GM10847 (cell line): Measurements from ENCODE around the gene KCNQ4.

Source experiments
- POLR2A ChIP-seq: IDR thresholded peaks from 2 replicates; pipeline ENCODE4 v1.6.1; 2011; ENCODE audit not compliant: insufficient read length; ENCODE audit errors: extremely low read depth

KCNQ4 gene

GRCh38 chr1:40830419-40830943 lies 46.9 kb downstream of the KCNQ4 start:
- TF ChIP-seq POLR2A: no peak

GRCh38 chr1:40831001-40831732 lies 47.6 kb downstream of the KCNQ4 start:
- no peak for TF ChIP-seq POLR2A

DNA sequence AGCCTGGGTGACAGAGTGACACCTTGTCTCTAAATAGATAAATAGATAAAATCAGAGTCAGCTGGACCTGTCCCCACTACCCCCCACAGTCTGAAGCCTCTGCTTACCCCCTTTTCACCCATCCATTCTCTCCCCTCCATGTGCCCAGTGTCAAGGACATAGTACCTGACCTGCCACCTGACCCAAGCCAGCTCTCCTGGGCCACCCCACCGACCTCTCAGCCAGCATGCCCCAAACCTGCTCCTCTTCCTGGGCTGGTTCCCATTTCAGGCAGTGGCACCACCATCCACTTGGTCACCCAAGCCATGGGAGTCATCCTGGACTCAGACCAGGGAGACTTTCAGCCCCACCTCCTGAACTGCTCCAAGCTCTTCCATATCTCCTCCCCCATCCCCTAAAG lies 50.4 kb downstream of the KCNQ4 start:
- no peak for TF ChIP-seq POLR2A

DNA sequence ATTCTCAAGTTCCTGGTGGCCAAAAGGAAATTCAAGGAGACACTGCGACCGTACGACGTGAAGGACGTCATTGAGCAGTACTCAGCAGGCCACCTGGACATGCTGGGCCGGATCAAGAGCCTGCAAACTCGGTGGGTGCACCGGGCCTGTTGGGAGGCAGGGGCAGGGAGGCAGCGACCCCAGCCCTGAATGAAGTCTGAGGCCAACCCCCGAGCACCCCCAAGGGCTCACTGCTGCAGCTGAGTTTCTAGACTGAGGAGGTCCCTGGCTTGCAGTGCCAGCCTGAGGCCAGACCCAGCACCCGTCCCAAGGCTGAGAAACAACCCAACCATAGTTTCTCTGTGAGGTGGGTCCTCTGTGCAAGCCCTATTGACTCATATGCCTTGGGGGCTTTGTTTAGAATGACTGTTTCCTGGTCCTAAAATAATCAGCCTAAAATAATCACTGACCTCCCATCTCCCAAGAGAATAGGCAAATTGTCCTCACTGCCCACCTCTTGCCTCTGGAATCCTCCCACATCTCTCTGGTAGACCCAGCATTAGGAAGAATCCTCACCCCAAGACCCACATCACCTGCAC lies 51.5 kb downstream of the KCNQ4 start:
- TF ChIP-seq POLR2A: no peak

GRCh38 chr1:40836283-40836682 lies 52.7 kb downstream of the KCNQ4 start:
- TF ChIP-seq POLR2A: no peak

DNA sequence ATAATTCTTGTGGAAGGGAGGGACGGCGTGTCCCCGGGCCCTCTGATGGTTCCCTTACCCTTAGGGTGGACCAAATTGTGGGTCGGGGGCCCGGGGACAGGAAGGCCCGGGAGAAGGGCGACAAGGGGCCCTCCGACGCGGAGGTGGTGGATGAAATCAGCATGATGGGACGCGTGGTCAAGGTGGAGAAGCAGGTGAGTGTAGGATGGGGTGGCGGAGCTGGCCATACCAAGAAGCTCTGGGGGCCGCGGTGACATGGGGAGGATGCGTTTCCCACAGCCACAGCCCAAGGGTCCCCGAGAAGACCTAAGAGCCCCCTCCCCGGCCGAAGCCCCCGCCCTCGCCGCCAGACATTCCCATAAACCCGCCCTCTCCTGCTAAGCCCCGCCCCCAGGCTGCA lies 54.0 kb downstream of the KCNQ4 start:
- no peak for TF ChIP-seq POLR2A

DNA sequence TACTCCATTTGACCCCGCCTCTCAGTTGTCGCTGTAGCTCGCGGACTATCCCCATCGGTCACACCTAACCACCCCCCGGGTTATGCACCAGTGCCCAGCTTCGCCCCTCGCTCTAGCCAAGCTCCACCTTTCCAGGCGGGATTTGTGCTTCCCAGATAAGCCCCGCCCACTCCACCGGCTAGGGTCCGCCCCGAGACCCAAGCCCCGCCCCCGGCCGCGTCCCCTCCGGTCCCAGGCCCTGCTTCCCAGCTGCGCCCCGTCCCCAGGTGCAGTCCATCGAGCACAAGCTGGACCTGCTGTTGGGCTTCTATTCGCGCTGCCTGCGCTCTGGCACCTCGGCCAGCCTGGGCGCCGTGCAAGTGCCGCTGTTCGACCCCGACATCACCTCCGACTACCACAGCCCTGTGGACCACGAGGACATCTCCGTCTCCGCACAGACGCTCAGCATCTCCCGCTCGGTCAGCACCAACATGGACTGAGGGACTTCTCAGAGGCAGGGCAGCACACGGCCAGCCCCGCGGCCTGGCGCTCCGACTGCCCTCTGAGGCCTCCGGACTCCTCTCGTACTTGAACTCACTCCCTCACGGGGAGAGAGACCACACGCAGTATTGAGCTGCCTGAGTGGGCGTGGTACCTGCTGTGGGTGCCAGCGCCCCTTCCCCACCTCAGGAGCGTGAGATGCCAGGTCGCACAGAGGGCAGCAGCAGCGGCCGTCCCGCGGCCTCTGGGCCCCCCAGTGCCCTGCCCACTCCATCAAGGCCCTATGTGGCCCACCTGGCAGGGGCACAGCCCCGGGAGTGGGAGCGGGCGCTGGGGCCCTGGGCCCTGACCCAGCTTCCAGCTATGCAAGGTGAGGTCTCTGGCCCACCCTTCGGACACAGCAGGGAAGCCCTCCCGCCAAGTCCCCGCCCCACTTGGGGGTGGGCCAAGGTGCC lies 54.7 kb downstream of the KCNQ4 start:
- no peak for TF ChIP-seq POLR2A

DNA sequence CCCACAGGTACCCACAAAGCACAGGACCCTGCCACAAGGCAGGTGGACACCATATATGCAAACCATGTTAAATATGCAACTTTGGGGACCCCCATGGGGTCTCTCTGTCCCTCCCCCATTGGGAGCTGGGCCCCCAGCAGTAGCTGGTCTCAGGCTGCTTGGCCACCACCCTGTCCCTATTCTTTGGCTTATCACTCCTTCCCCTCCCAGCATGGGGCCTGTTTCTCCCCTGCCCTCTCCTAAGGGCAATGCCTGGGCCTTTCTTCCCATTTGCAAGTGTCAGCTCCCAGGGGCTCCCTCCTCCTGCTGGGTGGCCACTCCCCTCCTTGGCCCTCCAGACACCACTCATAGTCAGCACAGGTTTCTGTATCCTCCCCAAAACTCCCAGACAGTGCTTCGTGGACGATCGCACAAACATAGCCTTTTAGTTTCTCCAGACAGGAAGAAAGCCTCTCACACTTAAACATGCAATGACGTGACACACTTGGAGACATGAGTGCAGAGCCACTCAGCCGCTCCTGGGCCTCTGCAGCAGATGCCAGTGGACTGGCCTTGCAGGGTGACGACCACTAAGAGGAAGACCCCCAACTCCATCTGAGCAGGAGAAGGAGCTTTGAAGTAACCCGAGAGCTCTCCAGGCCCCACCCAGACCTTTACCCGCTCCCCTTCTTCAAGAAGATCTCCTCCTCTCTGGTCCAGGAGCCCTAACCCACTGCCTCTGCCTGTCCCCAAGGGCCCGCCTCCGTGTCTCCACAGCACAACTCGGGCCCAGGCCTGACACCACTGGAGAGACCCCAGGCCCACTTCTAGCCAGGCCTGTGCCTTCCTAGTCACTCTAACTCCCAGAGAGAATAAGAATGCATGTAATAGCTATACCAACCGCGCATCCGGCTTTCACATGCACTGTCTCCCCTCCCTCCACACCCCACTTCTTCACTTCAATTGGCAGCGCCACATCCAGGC lies 55.7 kb downstream of the KCNQ4 start:
- no peak for TF ChIP-seq POLR2A

- TF ChIP-seq POLR2A: no peak
Measured at GRCh38 chr1:40839943-40840335, 56.4 kb downstream of the KCNQ4 start.

DNA sequence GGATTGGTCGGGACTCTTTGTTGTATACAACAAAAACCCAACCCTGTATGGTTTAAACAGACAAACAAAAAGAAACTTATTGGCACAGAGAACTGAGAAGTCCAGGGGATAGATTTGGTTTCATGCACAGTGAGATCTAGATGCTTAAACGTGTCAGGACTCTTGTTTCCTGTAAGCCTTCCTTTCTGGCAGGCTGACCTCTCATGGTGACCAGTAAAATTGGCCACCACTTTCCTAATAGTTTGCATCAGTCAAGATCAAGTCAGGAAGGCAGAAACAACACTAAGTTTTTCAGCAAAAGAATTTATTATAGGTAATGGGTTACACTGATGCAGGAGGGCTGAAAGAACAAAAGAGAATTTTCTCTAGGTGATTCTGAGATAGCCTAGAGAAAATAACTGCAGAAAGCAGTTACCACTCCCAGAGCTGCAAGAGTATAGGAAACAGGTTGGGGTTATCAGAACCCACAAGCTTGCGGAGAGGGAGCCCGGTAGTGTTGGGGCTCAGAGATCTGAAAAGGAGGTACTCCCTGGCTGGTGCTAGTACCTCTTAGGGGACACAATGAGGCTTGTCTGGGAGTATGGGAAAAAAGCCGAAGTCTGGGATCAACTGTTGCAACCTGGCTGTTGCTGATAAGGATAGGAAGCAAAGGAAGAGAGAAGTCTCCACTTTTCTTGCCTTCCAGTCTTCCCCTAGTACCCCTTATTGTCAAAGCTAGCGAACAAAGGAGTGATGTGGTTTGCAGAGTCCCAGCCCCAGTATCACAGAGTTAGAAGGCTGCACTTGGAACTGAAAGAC lies 57.1 kb downstream of the KCNQ4 start:
- no peak for TF ChIP-seq POLR2A

DNA sequence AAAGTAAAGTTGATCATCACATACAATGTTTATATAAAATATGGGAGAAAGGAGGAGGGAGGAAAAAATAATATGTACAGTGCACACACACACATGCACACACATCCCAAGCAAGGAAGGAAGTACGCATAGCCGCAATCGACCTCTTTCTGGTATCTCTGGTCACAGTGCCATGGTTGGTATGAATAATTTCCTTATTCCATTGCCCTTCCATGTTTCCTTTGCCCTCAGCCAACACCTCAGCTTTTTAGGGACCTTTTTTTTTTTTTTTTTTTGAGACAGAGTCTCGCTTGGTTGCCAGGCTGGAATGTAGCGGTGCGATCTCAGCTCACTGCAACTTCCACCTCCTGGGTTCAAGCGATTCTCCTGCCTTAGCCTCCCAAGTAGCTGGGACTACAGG lies 58.0 kb downstream of the KCNQ4 start:
- TF ChIP-seq POLR2A: no peak

GRCh38 chr1:40842207-40842606 lies 58.6 kb downstream of the KCNQ4 start:
- no peak for TF ChIP-seq POLR2A

DNA sequence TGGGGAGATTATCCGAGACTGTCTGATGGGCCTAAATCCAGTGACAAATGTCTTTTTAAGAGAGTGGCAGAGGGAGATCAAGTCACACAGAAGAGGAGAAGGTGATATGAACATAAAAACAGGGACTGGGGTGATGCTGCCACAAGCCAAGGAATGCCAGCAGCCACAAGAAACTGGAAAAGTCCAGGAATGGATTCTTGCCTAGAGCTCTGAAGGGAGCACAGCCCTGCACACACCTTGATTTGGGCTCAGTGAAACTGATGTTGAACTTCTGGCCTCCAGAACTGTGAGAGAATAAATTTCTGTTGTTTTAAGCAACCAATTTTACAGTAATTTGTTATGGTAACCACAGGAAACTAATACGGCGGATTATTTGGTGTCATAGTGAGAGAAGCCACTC lies 59.1 kb downstream of the KCNQ4 start:
- no peak for TF ChIP-seq POLR2A

DNA sequence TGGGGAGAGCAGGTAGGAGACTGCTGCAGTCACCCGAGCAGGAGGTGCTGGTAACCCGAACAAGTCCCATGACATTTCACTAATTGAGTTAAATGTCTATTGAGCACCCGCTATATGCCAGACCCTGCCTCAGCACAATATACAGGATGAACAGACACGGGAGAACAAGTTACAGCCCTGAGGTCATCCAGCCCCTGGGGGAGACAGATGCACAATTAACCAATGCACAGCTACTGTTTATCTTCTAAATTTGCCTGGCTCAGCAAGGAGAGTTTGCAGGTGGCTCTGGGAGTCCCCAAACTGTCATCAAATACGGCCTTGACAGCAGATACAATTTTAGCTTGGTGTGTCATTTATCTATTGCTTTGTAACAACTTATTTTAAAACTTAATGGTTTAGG lies 60.5 kb downstream of the KCNQ4 start:
- no peak for TF ChIP-seq POLR2A
